IPS-NIHi7 (cell line): ENCODE measurements around the gene EML4.
"Not testable (repeated sequence)": the region's sequence is repeated elsewhere in the genome, so short reads cannot be mapped to it uniquely, and the experiment has no call there.

Experiments
- DNase-seq: peaks from one replicate; pipeline ENCODE4 v3.0.0; 2012; ENCODE audit warnings: mixed read lengths; ENCODE audit errors: extremely low spot score

Gene EML4

DNA sequence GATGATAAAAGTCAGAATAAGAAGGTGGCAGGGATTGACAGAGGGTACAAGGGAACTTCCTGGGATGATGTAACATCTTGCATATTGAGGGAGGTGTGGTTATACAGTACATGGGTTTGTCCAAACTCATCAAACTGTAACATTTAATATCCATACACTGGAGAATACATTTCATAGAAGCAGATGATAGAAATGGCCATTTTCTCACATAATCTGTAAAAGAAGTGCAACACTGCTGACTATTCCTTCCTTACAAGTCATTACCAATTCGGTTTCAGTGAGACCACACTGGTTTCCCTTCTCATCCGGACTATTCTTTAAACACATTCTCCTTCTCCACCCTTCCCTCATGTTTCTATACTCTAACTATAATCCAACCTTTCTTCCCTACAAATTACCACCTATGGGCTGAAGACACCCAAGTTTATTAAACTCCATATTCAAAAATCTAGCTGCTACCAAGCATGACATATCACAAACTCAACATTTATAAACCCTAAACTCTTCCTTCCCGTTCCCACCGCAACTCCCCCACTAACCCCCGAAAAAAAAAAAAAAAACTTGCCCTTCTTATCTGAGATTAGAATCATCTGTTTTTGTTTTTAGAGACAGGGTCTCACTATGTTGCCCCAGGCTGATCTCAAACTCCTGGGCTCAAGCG, 190.3 kb downstream of the EML4 start:
- no peak for DNase-seq

- DNase-seq: no peak
Observed at GRCh38 chr2:42359965-42360483, 190.9 kb downstream of the EML4 start.

- no peak for DNase-seq
Observed at GRCh38 chr2:42360493-42360889, 191.3 kb downstream of the EML4 start.

- peak; percentile 99 for DNase-seq
Observed at GRCh38 chr2:42360890-42361727, 192.0 kb downstream of the EML4 start, which contains the start of gene COX7A2L. Gene COX7A2L (minus strand): TSS chr2:42361217. CDS start chr2:42361161, 56 bp downstream.

DNA sequence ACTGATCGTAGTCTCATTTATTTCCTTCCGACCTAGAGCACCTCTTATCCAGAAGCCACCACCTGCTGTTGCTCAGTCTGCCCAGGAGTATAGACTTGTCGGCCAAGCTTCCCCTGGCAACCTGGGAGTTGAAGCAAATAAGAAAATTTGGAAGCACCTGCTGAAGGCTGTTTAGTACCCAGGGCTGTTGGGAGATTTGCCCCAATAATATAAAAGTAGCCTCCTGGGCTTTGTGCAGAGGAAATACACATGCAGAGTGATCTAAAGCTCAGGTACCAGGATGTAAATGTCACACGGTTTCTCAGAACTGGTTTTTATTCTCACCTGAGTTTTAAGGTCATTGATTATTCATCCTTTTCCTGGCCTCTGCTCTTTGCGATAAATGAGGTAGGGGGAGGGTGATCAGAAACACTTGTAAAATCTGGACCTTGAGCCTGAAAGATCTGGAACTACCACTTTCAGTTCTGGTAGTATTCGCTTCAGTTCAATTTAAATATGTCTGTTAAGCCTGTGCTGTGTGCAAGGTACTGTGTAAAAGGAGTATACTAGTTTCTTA, 192.7 kb downstream of the EML4 start:
- no peak for DNase-seq

GRCh38 chr2:42363413-42363812, 194.3 kb downstream of the EML4 start:
- DNase-seq: no peak

- no peak for DNase-seq
Observed at GRCh38 chr2:42364658-42365057, 195.5 kb downstream of the EML4 start.

- no peak for DNase-seq
Observed at GRCh38 chr2:42366411-42366810, 197.3 kb downstream of the EML4 start.

DNA sequence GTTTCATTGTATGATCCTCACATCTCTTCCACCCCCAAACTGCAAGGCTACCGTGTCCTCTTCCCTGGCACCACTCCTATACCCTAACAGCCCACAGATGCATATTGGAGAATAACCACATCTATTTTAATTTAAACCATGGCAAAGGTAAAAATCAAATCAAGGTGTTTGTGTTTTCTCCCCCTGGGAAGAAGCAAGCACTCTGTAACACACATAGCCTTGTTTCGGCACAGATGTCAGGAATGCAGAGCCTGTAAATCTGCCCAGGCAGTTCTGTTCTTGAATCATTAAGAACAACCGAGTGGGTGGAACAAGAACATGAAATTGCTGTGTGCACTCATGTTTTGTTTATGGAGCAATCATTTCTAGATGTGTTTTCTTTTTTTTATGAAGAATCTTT, 198.7 kb downstream of the EML4 start:
- DNase-seq: no peak

DNA sequence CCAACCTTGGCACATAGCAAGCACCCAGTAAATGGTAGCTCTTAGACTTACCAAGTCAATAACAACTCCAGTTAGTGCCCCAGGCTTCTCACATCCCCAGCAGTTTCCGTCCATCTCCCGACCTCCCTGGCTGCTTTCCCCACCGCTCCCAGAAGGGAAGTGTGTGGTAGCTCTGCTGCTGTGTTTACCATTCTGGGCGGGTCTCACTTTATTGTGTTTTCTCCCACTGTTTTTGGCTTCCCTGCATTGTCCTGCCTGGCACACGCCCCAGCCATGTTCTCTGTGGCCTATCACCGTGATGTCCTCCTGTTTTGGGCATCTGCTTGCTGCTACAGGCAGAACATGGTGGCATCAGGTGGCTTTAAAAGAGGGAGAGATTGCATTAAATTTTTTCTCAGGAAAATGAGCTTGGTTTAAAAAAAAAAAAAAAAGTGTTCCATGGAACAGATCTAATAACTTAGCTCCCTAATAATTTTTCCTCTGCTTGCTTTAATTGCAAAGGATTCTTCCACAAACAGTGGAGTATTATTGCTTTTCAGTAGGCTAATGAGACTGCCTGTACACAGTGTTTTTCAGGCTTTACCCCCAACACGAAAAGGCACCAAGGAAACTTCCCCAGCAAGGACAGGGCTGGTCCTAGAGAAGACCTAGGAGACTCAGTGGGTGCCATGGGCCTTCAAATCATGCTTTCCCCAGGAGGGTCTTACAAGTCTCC, 199.8 kb downstream of the EML4 start:
- no peak for DNase-seq

- no peak for DNase-seq
Observed at GRCh38 chr2:42369532-42370229, 200.5 kb downstream of the EML4 start.

DNA sequence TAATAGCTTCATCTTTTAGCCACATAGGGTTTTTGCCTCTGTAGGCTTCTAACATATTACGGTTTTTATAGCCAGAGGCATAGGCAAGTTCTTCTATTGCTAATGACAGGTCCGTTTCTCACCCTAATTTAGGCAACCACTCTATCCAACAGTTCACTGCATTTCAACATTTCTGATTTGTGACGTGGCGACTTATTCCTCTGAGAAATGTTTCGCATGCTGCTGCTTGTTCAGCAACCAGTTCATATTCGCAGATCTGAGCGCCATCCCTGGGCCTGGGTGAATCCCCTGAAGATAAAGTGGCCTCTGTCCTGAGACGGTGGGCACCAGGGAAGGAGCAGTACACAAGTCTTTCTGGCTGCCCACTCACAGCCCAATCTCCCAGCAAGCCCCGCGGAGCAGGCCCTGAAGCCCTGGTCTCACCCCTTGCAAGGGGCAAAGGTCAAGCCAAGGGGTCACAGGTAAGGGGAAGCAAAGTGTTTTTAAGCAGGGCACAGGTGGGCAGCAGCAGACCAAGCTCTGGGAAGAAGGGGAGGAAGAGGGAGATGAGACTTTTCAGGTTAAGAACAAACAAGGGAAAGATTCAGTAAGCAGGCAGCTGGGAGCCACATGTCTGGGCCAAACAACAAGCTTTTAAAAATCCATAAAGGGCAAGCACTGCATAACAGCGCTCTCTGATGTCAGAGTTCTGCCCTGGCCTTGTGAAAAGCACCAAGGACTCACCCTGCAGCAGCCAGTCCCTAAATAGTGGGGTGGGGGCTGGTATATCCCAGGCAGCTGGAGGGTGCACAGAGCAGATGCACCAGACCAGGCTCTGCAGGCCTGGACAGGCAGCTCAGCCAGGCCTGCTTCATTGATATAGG, 202.7 kb downstream of the EML4 start:
- no peak for DNase-seq

DNA sequence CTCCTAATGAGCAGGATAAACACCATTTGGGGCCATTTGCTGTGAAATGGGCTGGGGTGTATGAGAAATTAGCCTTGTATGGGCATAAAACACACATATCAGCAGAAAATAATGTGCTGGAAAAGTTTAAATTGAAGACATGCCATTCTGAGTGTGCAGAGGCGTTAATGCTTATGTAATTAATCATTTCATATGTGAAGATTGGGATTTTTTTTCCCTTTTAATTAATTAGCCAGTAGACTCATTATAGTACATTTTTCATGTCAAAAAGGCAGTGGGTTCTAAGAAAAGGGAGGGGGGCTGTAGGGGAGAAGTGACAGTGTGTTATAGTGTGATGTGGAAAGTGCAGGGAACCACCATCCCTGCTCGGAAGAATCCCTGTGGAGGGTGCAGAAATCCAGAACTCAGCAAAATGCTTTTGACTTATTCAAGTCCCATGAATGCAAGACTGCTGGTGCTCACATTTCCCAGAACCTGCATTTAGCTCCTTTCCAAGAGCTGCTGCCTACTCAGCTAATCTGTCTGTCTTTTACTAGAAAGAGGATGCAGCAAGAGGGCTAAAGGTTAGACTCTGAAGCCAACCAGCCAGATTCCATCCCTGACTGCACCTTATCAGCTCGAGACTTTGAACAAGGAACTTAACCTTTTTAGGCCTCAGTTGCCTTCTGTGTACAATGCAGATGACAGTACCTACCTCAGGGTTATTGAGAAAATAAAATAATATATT, 203.5 kb downstream of the EML4 start:
- no peak for DNase-seq

- no peak for DNase-seq
Observed at GRCh38 chr2:42376758-42377157, 207.6 kb downstream of the EML4 start.

DNA sequence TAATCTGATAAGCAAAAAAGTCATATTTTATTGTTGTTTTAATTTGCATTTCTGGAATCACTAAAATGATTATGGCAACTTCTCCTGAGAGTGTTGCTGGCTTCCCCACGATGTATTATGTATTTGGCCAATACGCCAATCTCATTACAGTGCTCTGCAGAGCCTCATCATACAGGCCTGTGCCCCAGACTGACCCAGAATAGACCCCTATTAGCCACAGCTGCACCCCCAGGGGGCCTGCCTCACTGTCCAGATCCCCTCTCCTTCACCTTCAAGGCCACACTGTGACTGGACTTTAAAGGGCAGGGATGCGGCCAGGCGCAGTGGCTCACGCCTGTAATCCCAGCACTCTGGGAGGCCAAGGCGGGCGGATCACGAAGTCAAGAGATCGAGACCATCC, 209.3 kb downstream of the EML4 start:
- DNase-seq: no peak

GRCh38 chr2:42380026-42380425, 210.9 kb downstream of the EML4 start:
- DNase-seq: not testable (repeated sequence)

DNA sequence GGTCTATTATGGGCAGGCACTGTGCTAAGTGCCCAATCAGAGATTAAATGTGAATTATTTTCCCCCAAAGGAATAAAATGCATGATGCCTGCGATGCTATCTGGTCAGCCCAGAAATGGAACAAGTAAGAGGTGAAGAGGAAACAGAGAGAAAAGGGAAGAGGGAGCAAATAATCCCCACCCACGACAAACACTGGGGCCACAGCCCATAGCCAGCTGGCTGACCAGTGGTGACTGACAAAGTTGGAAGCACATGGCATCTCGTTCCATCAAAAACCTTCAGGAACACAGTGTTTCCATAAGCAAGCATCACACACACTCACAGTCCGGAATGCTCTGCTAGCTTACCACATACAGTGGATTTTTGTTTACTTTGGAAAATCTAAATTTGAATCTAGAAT, 213.0 kb downstream of the EML4 start:
- DNase-seq: no peak
